GM18858 (cell line): Measurements from ENCODE around the gene COL4A2.

Source experiments
- ATAC-seq: cut with Tn5 transposase; IDR thresholded peaks from one replicate; pipeline ENCODE4 v1.9.1; 2021; ENCODE audit not compliant: unreplicated experiment

COL4A2 gene

DNA sequence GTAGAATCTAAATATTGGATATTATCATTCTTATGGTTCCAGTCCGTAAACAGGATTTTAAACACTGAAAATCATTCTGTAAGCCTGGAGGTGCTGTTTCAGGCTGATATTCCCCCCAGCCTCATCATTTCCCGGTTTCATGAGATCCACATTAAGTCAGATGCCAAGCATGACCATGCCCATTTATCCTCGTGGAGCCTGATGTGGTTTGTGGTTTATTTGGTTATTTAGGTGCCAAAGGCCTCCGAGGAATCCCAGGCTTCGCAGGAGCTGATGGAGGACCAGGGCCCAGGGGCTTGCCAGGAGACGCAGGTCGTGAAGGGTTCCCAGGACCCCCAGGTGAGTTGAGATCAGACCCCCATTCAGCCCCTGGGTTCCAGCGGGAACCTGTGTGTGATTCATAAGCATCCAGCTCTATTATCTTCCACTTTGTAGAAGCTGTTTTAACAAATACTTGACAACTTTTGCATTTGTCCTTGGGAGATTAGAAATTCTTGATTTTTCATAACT, 162.0 kb downstream of the COL4A2 start:
- no peak for ATAC-seq

GRCh38 chr13:110469597-110469996, 162.5 kb downstream of the COL4A2 start:
- ATAC-seq, result no peak

DNA sequence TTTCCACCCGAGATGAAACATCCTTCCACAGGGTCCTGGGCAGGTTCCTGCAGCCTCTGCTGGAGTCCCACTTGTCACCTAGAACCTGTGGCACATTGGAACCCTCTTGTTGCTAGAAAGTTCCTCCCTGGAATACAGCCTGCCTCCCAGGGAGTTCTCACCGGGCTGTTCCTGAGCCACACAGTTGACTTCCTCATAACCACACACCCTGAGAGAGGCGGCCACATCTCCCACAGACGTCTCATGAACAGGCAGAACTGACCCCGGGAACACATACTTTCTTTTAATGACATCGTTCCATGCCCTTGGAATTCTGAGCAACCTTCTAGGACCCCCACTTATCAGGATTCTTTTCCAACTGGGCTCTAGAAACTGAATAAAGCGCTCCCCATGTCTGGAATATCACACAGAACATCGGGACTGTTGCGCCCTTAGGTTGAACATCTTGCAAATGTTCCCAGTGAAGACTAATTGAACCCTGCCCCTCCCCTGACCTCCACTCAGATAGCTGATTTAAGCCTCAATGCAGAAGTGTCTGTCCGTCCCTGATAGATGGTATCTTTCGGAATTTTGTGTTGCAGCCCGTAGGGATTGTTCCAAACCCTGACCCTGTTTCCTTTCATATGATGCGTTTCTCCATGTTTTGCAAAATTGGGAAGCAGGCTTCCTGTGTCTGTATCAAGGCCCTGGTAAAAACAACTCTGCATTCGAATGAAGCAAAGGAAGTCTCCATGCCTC, 163.4 kb downstream of the COL4A2 start:
- ATAC-seq, result no peak

DNA sequence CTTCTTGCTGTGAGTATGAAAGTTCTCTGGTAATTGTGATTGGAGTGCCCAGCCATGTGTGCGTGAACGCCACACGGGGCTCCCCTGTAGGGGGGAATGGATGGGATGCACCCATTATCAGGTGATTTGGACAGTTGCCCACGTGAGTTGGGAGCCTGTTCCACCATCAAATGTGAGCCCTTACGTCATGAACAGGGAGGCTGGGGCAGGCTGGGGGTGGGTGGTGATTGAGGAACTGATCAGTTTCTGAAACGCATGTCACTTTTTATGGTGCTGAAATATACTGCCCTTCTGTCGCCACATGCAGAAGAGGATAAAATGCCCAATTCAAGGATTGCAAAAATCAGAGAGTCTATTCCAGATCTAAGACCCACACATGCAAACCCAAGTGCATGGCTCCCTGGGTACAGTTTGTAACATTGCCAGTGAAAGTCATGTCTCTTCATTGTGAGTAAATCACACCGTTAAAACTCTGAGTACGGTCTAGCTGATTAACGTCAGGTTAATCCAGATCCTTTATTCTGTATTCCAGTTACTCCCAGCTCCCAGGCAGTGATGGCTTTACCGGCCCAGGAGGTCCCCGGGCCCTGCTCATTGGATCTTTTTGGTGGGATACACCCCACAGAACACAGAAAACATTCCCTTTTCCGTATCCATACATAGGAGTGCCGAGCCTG, 164.2 kb downstream of the COL4A2 start:
- peak; percentile 21 for ATAC-seq

DNA sequence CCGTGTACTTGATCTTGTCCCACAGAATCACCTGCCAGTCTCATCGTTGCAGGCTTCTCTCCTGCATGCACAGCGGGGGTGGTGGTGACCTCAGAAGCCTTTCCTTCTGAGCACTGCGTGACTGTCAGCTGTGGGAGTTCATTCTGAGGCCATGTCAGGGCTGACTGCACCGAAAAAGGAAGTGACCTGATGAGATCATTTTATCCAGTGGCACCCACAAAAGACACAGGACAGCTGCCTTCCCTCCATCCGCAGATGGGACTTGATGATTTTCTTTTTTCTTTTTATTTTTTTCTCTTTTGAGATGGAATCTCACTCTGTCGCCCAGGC, 164.7 kb downstream of the COL4A2 start:
- peak; percentile 97 for ATAC-seq

- no peak for ATAC-seq
These were observed 165.9 kb downstream of the COL4A2 start for GRCh38 chr13:110472904-110473563.

GRCh38 chr13:110474713-110475112, 167.6 kb downstream of the COL4A2 start:
- ATAC-seq, result no peak

- ATAC-seq, result no peak
These were observed 168.0 kb downstream of the COL4A2 start for GRCh38 chr13:110475117-110475516.

DNA sequence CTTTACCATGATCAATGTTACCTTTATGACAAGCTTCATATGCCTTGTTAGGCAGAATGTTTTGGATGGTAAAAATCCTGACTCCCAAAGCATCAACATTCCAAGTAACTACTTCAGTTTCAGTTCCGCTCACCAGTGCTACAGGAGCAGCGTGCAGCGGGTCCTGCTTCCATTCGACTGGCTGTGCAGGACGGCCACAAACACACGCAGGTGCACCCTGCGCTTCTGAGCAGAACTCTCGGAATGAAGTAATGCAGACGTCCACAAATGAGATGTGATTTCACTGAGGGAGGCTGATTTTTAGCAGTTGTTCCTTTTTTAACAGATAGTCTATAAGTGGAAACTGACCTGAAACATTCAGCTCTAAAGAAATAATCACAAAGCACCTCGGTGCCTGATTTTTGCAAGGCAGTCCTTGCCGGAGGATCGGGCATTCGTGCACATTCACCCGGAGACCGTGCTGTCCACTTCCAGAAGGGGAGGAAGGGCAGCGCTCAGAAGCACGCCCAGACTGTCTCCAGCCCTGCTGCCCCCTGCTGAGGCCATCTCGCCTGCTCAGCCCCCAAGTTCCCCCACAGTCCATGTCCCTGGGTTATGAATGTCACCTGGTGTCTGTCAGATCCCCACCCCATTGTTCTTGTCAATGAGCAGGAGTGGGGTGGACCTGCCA, 168.6 kb downstream of the COL4A2 start:
- no peak for ATAC-seq

DNA sequence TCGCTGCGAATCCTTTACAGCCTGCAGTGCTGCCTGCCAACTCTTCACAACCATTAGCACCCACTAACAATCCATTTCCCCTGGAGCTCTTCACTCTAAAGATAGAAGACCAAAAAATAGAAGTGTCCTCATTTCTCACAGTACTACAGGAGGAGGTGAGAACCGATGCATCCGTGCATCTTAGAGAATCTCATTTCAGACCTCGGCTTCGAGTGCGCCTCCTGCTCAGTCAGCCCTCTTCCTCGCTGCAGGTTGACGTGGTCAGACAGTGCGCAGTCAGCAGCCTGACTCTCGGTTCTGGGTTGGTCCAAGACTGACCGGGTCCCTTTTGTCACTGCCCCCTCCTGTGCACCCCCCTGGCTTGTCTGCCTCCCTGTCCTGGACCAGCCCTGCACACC, 169.1 kb downstream of the COL4A2 start:
- no peak for ATAC-seq

DNA sequence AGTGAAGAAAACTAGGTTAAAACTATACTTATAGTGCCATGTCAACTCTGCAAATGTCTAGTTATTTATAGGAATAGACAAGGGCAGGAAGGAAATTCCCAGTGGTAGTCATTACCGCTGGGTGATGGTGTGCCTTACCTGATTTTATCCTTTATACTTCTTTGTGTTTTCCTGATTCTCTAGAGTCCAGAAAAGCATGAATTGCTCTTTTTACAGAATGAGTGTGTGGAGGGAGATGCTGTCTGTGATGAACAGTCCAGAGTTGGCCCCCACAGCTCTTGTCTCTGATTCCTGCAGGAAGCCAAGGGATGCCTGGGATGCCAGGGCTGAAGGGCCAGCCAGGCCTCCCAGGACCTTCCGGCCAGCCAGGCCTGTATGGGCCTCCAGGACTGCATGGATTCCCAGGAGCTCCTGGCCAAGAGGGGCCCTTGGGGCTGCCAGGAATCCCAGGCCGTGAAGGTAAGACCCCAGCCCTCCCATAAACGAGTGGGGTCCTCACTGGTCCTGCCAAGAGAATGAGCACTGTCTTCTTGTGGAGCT, 170.7 kb downstream of the COL4A2 start:
- ATAC-seq, result no peak

- no peak for ATAC-seq
These were observed 171.5 kb downstream of the COL4A2 start for GRCh38 chr13:110478405-110479214.

DNA sequence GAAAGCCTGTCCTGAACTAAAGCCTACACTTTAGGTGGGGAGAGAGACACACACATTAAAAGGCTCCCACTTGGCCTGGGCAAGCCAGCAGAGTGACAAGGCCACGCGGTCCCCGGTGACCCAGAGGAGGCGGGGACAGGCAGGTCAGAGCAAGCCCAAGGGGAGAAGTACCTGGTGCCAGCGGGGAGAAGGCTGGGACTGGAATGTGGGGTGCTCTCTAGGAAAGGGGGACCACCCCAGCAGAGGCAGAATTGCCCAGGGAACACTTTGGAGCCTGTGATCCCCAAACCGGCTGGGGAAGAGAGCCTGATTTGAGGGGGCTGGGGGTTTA, 172.1 kb downstream of the COL4A2 start:
- no peak for ATAC-seq

GRCh38 chr13:110479648-110480047, 172.6 kb downstream of the COL4A2 start:
- no peak for ATAC-seq

- no peak for ATAC-seq
These were observed 173.1 kb downstream of the COL4A2 start for GRCh38 chr13:110480161-110480560.

GRCh38 chr13:110483386-110483968, 176.4 kb downstream of the COL4A2 start:
- no peak for ATAC-seq

- no peak for ATAC-seq
These were observed 177.4 kb downstream of the COL4A2 start for GRCh38 chr13:110484290-110485048.

DNA sequence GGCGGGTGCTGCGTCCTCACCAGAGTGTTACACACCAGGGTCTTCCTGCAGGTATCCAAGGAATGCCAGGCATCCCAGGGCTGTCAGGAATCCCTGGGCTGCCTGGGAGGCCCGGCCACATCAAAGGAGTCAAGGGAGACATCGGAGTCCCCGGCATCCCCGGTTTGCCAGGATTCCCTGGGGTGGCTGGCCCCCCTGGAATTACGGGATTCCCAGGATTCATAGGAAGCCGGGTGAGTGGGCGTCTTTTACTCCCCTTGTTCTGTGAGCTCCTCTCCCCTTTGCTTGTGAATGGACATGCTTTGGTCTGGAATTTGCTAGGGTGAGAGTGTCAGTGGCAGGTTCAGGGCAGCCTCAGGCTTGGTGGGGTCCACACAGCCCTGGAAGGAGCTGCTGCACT, 178.5 kb downstream of the COL4A2 start:
- no peak for ATAC-seq

DNA sequence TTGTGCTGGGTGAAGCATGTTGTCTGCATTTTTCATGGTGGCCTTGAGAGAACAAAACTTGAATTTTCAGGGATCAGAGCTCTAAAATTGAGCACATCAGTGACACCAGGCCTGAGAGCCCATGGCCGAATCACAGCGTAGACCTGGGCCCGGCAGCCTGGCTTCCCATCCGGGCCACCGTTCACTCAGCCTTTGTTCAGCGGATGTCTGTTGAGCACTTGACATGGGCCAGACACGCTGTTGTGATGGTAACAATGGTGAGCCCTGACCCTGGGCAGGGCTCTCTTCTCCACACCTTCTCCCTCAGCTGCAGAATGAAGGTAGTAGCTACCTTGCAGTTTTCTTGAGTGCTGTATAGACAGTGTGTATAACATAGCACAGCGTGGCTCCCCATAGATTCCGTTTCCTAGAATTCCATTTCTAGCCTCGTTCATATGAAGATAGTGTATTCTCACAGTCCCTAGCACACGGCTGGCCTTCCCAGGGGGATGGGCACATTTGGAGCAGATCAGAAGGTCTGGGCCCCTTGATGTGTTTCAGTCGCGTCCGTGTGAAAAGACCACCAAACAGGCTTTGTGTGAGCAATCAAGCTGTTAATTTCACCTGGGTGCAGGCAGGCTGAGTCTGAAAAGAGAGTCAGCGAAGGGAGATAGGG, 179.1 kb downstream of the COL4A2 start:
- no peak for ATAC-seq
